HG03159 (cell line): ENCODE measurements around the gene PLEKHN1.

Experiments
- ATAC-seq: cut with Tn5 transposase; IDR thresholded peaks from one replicate; pipeline ENCODE4 v1.9.1; 2021; ENCODE audit warnings: mild to moderate bottlenecking, moderate library complexity; ENCODE audit not compliant: unreplicated experiment

Gene PLEKHN1

DNA sequence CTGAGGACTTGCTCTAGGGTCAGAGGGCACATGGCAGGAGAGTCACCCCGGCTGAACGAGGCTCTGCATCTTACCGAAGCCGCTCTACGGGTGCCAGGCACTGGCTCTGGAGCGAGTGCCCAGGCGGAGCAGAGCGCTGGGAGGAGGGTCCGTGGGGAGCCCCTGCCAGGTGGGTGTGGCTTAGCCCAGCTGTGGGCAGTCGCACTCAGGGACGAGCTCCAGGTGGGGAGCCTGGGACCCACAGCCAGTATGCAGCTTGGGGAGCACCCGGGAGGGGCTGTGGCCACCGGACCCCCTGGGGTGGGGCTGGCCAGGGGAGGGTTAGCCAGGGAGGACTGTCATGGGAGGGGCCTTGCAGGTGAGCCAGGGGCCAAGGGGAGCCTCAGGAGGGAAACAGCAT, 57.4 kb downstream of the PLEKHN1 start:
- ATAC-seq = no peak

DNA sequence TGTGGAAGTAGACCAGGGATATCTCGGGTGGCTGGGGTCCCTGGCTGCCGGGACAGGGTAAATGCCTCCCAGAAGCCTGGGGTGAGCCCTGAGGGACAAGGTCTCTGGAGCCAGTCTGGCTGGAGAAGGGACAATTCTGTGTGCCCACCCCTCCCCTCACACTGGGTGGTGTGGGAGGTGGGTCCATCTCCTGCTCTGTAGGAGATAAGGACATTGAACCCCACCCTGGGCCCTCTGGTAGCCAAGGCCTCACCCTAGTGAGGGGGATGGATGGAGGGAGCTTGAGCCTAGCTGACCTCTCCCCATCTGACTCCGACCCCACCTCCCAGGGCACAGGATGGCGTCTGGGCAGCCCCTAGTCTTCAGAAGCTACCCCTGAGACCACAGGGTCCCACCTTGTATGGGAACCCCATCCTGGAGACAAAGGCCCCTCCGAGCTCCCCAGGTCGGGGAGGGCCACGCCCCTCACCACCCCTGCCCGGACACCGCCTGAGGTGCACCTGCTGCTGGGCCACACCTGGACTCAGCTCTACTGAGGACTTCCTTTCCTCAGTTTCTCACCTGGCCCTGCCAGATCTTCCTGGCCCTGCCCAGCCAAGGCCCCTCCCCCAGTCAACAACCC, 58.0 kb downstream of the PLEKHN1 start:
- ATAC-seq = no peak

- ATAC-seq = no peak
Observed at GRCh38 chr1:1024771-1025699, 58.8 kb downstream of the PLEKHN1 start.
